ENCODE measurements around the gene RAP1A.
"Not testable (repeated sequence)": the region's sequence is repeated elsewhere in the genome, so short reads cannot be mapped to it uniquely, and the experiment has no call there.

Gene RAP1A

GRCh38 chr1:111660204-111661150 is 40.9 kb downstream of the RAP1A start:
- no peak for DNase-seq (ENCODE audit: extremely low read depth in 1 of 2, low read depth in 1 of 2)

GRCh38 chr1:111664652-111665051 is 45.1 kb downstream of the RAP1A start:
- DNase-seq (ENCODE audit: extremely low read depth in 1 of 2, low read depth in 1 of 2) = no peak

- no peak for DNase-seq (ENCODE audit: extremely low read depth in 1 of 2, low read depth in 1 of 2)
Observed at GRCh38 chr1:111665497-111665896, 45.9 kb downstream of the RAP1A start.

GRCh38 chr1:111666828-111667227 is 47.2 kb downstream of the RAP1A start:
- no peak for DNase-seq (ENCODE audit: extremely low read depth in 1 of 2, low read depth in 1 of 2)

GRCh38 chr1:111669268-111669667 is 49.7 kb downstream of the RAP1A start:
- DNase-seq (ENCODE audit: extremely low read depth in 1 of 2, low read depth in 1 of 2) = no peak

- no peak for DNase-seq (ENCODE audit: extremely low read depth in 1 of 2, low read depth in 1 of 2)
Observed at GRCh38 chr1:111671852-111672251, 52.3 kb downstream of the RAP1A start.

- DNase-seq (ENCODE audit: extremely low read depth in 1 of 2, low read depth in 1 of 2) = no peak
Observed at GRCh38 chr1:111672331-111672730, 52.7 kb downstream of the RAP1A start.

GRCh38 chr1:111677604-111678003 is 58.0 kb downstream of the RAP1A start:
- DNase-seq (ENCODE audit: extremely low read depth in 1 of 2, low read depth in 1 of 2) = no peak

GRCh38 chr1:111679541-111679940 is 60.0 kb downstream of the RAP1A start:
- no peak for DNase-seq (ENCODE audit: extremely low read depth in 1 of 2, low read depth in 1 of 2)

GRCh38 chr1:111680212-111680800 is 60.7 kb downstream of the RAP1A start:
- not testable (repeated sequence) for DNase-seq (ENCODE audit: extremely low read depth in 1 of 2, low read depth in 1 of 2)

- DNase-seq (ENCODE audit: extremely low read depth in 1 of 2, low read depth in 1 of 2) = not testable (repeated sequence)
Observed at GRCh38 chr1:111685293-111686153, 65.9 kb downstream of the RAP1A start.

- DNase-seq (ENCODE audit: extremely low read depth in 1 of 2, low read depth in 1 of 2) = no peak
Observed at GRCh38 chr1:111690306-111690617, 70.7 kb downstream of the RAP1A start.

- no peak for DNase-seq (ENCODE audit: extremely low read depth in 1 of 2, low read depth in 1 of 2)
Observed at GRCh38 chr1:111691886-111692285, 72.3 kb downstream of the RAP1A start.

GRCh38 chr1:111695801-111696200 is 76.2 kb downstream of the RAP1A start:
- no peak for DNase-seq (ENCODE audit: extremely low read depth in 1 of 2, low read depth in 1 of 2)

GRCh38 chr1:111696330-111696729 is 76.7 kb downstream of the RAP1A start:
- no peak for DNase-seq (ENCODE audit: extremely low read depth in 1 of 2, low read depth in 1 of 2)

GRCh38 chr1:111699268-111699667 is 79.7 kb downstream of the RAP1A start:
- no peak for DNase-seq (ENCODE audit: extremely low read depth in 1 of 2, low read depth in 1 of 2)

- DNase-seq (ENCODE audit: extremely low read depth in 1 of 2, low read depth in 1 of 2) = no peak
Observed at GRCh38 chr1:111702504-111703050, 83.0 kb downstream of the RAP1A start.

GRCh38 chr1:111704240-111704639 is 84.7 kb downstream of the RAP1A start:
- DNase-seq (ENCODE audit: extremely low read depth in 1 of 2, low read depth in 1 of 2) = no peak

GRCh38 chr1:111704776-111705175 is 85.2 kb downstream of the RAP1A start:
- no peak for DNase-seq (ENCODE audit: extremely low read depth in 1 of 2, low read depth in 1 of 2)

GRCh38 chr1:111705841-111706240 is 86.3 kb downstream of the RAP1A start:
- no peak for DNase-seq (ENCODE audit: extremely low read depth in 1 of 2, low read depth in 1 of 2)

GRCh38 chr1:111706921-111707320 is 87.3 kb downstream of the RAP1A start:
- no peak for DNase-seq (ENCODE audit: extremely low read depth in 1 of 2, low read depth in 1 of 2)
